Stimulated activated CD4-positive, alpha-beta T cell treated with anti-CD3 and anti-CD28 coated beads, Interleukin-1b, Interleukin-23, amount 100 ng/mL, for 48 hours (primary cell): ENCODE measurements around the gene PDE4C.

ENCODE experiments used
- DNase-seq: peaks from one replicate; pipeline ENCODE4 v3.0.0-alpha.2; 2020

The PDE4C gene

DNA sequence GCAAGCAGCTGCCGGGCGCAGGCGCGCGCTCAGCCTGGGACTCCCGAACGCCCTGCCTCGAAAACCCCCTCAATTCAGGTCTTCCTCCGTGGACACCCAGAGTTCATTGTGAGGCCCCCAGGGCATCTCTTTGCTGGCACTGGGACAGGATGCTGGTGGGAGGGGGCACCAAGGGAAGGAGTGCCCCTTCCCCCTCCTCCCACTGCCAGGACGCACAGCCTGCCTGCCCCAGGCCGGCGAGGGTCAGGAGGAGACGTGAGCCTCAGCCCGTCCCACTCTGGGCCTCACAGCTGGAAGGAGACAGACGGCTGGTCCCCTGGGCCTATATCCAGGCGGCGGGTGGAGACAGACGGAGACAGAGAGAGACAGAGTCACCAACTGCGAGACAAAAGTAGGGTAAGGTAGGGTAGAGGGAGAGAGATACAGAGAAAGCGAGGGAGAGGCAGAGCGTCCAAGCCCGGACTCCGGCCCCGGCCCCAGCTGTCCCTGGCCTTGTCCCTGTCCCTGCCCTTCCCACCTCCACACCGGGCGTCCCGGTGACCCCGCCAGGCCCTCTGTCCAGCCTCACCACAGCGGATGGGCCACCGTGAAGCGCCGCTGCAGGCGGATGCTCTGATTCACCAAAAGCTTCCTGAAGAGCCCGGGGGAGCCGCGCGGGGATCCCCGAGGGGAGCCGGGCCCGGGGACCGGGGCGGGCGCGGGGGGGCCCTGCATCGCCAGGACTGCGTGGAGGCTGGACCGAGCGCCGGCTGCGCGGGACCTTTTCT lies at the start of gene PDE4C:
TSS of gene PDE4C (minus strand) at position 737 of the 767 bp plus-strand sequence. CDS start at position 714, 23 bp downstream.
- no peak for DNase-seq

GRCh38 chr19:18274781-18275356 lies 48.6 kb upstream of the PDE4C start:
- DNase-seq, result no peak

GRCh38 chr19:18274219-18274780 lies 48.1 kb upstream of the PDE4C start, which contains the start of gene IQCN:
IQCN (minus strand) TSS chr19:18274452; CDS start chr19:18269478, 4,974 bp downstream.
- no peak for DNase-seq

DNA sequence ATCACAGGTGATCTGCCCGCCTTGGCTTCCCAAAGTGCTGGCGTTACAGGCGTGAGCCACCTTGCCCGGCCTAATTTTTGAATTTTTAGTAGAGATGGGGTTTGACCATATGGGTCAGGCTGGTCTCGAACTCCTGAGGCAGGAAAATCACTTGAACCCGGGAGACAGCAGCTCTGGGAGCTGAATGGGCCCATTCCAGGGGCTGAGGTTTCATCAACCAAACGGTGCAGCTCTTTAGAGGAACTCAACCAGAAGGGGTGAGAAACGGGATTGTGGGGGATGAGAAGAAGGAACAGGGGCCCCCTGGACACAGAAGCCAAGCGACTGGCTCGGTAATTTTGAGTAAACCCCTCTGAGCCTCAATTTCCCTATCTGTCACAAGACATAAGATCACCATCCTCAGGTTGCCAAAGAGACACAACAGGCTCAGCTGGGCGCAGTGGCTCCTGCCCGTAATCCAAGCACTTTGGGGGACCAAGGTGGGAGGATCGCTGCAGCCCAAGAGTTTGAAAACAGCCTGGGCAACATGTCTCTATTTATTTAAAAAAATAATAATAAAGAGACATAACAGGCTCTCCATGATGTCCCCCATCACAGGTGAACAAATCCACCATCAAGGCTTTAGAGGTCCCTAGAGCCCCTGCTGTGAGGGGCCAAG lies 47.5 kb upstream of the PDE4C start:
- DNase-seq, result no peak

- no peak for DNase-seq
Observed at GRCh38 chr19:18271433-18271841, 45.2 kb upstream of the PDE4C start.

DNA sequence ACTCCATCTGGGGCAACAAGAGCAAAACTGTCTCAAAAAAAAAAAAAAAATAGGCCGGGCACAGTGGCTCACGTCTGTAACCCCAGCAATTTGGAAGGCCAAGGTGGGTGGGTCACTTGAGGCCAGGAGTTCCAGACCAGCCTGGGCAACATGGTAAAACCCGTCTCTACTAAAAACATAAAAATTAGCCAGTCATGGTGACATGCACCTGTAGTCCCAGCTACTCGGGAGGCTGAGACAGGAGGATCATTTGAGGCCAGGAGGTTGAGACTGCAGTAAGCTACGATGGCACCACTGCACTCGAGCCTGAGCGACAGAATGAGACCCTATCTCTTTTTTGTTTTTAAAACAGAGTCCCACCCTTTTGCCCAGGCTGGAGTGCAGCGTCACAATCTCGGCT lies 44.1 kb upstream of the PDE4C start:
- DNase-seq, result no peak

- no peak for DNase-seq
Observed at GRCh38 chr19:18269070-18269723, 43.0 kb upstream of the PDE4C start.

DNA sequence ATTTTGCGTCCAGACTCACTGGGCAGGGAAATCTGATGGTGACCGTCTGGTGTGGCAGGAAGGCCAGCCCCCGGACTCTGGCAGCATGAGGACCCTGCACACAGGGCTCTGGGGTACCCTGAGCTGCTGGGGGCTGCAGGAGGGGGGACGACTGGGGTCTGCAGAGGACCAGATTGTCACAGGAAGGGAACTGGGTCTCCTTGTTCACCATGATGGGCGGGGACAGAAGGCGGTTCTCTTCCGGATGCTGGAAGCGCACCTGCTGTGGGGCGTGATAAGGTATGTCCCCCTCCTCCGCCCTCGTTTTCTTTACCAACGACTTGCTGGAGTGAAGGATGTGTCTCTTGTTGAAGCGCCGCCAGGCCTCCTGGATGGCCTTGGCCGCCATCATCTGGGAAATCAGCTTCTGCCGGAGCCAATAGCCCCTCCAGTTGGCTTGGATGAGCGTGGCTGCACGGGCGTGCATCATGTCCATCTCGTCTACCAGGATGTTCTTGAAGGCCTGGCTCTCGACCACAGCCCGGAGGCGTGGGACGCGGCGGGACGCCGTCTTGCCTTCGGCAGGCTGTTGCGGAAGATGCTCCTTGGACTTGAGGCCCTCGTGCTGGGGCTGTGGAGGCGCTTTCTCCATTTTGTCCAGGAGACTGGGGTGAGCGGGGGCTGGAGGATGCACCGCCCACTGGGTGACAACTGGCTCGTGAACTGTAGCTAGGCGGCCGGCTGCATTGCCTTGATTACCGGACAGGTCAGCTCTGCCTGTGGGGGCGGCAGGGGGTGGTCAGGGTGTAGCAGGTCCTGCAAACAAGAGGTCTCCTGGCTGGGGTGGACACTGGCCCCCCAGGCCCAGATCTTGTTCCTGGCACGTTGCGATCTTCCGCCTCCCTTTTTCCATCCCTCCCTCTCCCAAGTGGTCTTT lies 40.8 kb upstream of the PDE4C start:
- no peak for DNase-seq

GRCh38 chr19:18265582-18265981 lies 39.3 kb upstream of the PDE4C start:
- DNase-seq, result no peak

- DNase-seq, result no peak
Observed at GRCh38 chr19:18264971-18265540, 38.8 kb upstream of the PDE4C start.

- DNase-seq, result no peak
Observed at GRCh38 chr19:18264137-18264854, 38.1 kb upstream of the PDE4C start.

DNA sequence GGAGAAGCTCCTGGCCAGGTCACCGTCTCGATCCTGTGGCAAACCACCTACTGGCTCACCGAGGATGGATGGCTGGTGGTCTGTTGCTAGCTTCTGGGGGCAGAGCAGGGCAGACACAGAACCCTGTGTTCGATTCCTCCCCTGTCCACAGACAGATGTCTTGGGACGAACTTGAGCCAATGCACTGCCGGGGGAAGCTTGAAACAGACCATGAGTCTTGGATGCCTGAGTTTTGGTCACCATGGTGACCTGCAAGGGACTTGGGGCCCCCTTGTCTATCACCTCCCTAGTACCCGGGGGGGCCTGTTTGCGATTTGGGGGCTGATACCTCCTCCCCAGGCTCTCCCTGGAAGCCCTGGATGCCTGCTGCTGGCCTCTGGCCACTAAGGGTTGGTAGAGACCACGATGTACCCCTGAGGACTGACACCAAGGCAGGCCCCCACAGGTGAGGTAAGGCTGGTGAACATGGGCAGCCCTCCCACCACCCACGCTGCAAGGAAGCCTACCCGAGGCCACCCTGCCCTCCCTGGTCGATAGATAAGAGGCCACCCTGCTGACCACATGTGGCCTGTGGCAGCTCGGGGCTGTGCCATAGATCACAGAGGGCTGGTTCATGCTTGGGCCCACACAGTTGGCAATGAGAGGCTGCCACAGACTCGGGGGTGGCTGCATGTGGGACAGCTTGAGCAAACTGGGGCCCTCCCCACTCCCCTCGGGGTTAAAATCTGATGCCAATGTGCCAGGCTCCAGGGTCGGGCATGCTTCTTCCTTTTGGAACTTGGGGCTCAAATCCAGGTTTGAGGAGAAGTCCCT lies 37.3 kb upstream of the PDE4C start:
- no peak for DNase-seq

GRCh38 chr19:18262917-18263316 lies 36.7 kb upstream of the PDE4C start:
- no peak for DNase-seq

DNA sequence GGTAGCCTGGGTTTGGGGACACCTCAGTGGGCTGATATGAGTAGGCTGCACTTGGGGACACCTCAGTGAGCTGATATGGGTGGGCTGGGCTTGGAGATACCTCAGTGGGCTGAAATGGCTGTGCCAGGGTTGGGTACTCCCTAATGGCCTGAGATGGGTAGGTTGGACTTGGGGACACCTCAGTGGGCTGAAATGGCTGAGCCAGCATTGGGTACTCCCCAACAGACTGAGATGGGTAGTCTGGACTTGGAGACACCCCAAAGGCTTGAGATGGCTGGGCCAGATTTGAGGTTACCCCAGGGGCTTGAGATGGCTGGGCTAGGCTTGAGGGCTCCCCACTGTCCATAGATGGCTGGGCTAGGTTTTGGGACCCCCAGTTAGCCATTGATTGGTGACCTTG lies 35.9 kb upstream of the PDE4C start:
- no peak for DNase-seq

GRCh38 chr19:18261474-18261873 lies 35.2 kb upstream of the PDE4C start:
- DNase-seq, result no peak

GRCh38 chr19:18259893-18260292 lies 33.7 kb upstream of the PDE4C start:
- DNase-seq, result no peak

DNA sequence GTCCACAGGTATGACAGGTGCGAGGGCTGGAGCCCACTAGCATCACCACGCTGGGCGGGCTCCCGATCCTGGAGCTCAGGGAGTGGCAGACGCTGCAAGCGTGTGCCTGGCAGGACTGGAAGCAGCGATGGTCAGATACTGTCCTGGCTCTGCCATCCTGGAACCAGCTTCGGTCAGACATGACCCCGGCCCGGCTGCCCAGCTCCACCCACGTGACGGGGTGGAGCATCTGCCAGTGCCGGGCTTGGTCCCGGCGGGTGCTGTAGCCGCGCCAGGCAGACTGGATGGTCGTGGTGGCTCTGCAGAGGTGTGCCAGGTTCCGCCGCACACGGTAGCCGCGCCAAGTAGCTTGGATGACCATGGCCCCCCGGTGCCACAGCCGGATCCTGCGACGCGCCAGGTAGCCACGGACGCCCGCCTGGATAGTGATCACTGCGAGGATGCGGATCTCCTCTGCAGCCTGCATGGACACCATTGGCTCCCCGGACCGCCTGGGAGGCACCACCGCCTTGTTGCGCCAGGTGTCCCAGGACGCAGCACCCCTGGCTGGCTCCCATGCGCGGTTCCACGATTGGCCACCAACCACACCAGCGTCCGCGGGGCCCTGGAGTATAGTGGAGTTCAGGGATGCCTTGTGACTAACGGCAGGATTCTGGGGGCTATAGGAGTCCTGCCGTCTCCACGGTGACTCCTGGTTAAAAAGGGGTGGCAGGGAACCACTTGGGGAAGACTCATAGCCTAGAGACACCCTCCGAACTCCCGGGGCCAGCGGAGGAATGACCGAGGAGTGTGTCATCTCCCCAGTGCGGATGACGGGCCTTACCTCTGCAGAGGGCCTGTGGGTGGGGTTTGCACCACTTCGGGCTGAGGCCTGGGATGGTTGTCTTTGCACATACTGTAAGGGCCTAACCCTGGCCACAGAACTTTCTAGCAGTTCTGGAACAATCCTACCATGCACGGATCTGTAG lies 31.5 kb upstream of the PDE4C start:
- DNase-seq, result no peak

GRCh38 chr19:18254546-18255503 lies 28.6 kb upstream of the PDE4C start:
- DNase-seq, result no peak
